Kidney tubule cell (primary cell): ENCODE data around the gene LRBA.
"Not testable (repeated sequence)": the region's sequence is repeated elsewhere in the genome, so short reads cannot be mapped to it uniquely, and the experiment has no call there.

ENCODE experiments used
- DNase-seq: peaks from one replicate; pipeline ENCODE4 v3.0.0-alpha.2; 2018; ENCODE audit warnings: low spot score

LRBA gene

DNA sequence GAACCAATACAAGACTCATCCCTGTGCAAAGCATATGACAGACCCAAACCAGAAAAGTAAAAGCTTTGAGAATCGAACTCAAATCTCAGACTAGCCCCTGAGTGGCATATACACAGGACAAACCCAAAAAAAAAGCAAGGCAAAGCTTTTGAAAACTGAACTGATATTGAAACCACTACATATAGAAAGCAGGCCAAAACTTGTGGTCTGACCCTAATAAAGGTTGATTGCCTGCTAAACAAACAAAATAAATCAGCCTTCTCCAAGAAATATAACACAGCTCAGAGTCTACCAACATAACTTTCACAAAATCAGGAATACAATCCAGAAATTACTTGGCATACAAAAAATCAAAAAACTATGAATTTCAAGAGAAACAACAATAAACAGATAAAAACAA lies 40.3 kb downstream of the LRBA start:
- DNase-seq, result no peak

DNA sequence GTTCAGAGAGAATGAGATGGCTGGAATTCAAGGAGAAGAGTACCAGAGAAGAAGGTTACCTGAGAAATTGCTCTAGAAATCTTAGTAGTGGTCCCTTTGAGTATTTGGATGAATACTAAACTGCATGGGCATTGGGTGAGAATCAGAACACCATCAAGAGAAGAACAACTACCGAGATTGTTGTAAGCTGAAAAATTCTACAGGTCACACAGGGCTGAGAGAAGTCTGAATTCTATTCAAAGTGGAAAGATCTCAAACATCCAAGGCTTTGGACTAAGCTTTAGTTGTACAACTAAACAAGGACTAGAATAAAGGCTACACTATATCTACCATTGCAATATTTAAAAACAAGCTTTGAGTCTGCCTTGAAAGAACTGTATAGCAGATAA lies 40.8 kb downstream of the LRBA start:
- DNase-seq, result no peak

DNA sequence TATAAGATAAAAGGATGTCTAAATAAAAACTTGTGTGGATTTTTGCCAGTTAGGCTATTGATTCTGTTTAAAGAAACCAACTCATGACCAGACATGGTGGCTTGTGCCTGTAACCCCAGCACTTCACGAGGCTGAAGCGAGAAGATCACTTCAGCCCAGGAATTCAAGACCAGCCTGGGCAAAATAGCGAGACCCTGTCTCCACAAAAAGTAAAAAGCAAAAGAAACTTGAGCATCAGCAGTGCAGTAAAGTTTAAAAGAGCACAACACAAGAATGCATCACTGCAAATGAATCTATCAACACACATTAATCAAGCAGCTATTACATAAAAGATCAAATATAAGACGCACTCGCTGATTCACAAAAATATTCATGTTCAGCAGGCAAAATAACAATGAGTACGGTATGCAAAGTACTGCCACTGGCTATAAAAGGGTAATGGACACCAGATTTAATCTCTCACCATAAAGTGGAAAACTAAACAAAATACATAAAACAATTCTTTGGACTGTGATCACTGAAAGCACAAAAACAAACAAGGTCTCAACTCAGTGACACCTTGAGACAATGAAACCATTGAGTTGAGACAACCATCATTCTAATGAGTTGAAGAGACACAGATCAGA lies 41.3 kb downstream of the LRBA start:
- no peak for DNase-seq

DNA sequence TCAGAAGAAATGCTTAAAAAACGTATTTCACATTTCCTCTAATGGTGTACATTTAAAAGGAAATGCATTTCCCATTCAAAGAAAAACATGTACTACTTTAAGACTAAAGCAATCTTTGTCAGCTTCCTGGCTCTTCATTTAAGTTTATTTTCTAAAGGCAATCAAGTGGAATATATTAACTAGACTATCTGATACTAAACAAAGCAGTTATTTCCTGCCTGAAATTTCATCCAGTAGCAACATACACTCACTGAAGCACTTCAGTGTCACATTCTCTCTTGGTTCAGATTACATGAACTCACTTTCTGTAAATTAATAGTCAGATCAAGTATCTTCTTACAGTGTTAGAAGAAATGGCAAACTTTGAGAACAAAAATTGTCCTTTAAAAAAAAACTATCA lies 42.5 kb downstream of the LRBA start:
- peak; percentile 20 for DNase-seq

DNA sequence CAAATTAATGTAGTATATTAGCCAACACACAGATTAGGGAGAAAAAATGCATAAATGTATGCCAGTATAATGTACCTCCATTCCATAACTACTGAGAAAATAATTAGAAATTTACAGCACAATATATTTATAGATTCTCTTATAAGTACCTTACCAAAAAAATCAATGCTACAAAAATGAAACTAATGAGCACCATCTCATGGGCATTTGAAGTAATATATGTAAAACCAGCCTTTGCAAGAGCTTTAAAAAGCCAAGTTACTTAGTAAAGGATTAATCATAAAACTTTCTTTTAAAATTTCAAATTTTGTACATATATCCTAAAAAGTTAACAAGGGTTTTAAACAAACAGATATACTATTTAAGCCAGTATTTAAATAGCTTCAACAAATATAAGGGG lies 43.2 kb downstream of the LRBA start:
- no peak for DNase-seq

DNA sequence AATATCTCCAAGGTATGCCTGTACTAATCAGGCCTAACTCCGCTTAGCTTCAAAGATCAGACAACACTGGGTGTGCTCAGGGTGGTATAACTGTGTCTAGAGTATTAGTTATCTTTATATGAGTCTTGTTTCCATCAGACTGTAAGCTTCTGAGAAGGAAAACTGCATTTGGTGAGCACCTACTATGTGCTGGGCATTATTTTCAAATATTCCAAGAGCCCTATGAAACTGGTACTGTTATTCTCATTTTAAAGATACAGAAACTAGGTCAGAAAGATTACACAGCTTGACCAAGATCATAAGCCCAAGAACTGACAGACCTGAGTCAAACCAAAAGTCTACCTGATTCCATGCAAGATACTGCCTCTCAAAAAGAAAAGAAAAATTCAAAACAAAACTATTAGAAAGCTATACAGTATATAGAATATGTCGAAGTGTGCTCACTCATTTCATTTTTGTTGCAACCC lies 44.4 kb downstream of the LRBA start:
- no peak for DNase-seq

DNA sequence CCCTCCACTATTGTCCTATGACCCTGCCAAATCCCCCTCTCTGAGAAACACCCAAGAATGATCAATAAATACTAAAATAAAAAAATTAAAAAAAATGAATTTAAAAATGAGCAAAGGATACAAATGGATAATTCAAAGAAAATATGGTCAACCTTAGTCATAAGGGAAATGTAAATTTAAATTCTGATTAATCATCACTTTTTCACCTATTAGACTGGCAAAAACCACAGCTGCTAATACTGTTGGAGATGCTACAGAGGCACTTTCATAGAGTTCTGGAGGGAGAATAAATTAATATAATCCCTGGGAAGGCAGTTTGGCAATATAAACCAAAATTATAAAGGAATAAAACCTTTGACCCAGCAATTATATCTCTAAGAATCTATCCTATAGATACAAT lies 50.3 kb downstream of the LRBA start:
- no peak for DNase-seq

DNA sequence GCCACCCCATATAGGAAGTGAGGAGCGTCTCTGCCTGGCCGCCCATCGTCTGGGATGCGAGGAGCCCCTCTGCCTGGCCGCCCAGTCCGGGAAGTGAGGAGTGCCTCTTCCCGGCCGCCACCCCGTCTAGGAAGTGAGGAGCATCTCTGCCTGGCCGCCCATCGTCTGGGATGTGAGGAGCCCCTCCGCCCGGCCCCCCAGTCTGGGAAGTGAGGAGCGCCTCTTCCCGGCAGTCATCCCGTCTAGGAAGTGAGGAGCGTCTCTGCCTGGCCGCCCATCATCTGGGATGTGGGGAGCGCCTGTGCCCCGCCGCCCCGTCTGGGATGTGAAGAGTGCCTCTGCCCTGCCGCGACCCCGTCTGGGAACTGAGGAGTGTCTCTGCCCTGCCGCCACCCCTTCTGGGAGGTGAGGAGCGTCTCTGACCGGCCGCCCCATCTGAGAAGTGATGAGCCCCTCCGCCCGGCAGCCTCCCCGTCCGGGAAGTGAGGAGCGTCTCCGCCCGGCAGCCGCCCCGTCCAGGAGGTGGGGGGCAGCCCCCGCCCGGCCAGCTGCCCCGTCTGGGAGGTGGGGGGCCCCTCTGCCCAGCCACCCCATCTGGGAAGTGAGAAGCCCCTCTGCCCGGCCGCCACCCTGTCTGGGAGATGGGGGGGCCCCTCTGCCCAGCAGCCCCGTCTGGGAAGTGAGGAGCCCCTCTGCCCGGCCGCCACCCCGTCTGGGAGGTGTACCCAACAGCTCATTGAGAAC lies 51.3 kb downstream of the LRBA start:
- DNase-seq, result not testable (repeated sequence)

DNA sequence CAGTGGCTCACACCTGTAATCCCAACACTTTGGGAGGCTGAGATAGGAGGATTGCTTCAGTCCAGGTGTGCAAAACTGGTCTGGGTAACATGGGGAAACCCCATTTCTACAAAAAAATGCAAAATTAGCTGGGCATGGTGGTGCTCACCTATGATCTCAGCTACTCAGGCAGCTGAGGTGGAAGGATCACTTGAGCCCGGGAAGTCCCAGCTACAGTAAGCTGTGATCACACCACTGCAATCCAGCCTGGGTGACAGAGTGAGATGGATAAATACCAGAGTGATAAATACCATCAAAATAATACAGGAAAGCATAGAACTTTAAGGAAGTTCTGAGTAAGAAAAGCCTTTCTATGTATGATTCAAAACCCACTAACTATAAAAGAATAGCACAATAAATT lies 52.8 kb downstream of the LRBA start:
- DNase-seq, result peak; percentile 93

DNA sequence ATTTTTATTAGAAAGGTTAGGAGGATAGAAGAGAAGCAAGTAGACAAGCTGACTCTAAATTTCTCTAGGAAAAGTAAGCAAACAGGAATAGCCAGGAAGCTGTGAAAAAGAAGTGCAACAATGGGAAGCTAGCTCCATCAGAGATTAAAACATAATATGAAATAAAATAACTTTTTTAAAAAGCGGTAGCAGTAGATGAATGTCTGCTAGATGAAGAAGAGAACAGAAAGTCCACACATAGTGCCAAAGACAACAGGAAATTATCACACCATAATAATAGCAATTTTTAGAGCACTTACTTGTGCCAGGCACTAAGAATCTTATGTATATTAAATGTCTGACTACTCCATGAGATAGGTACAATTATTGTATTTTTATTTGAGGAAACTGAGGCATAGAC lies 53.5 kb downstream of the LRBA start:
- DNase-seq, result no peak

DNA sequence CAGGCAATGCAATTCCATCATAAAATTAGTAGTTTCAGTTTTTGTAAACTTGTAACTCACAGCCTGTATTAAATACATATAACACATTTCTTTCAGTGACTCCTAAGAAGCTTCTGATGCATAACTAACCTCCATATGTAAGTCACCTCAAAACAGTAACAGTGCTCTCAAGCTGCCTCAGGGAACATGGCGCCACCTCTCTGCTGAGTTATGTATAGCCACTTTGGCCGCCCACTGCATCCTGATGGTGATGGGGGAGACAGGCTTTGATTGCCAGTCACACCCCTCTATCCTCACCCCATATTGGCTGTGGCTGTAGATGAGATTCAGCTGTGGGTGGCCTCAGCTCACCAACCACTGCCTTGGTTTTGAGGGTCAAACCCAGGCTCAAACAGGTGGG lies 54.3 kb downstream of the LRBA start:
- DNase-seq, result peak; percentile 53

DNA sequence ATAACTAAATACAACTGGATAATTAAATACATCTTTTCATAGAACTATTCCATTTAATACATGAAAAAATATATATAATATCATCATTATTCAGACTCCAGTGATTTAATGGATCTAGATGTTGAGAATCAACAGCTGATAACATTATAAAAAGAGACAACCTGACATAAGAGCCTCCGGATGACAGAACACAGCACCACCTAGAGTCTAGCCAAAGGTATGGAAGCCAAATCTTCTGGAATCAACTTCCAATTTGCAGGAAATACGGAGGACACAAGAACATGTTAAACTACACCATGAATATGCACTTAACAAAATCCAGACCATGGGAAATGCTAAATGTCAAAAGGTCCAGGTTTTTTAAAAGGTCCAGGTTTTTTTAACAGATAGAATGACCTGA lies 55.0 kb downstream of the LRBA start:
- peak; percentile 57 for DNase-seq

DNA sequence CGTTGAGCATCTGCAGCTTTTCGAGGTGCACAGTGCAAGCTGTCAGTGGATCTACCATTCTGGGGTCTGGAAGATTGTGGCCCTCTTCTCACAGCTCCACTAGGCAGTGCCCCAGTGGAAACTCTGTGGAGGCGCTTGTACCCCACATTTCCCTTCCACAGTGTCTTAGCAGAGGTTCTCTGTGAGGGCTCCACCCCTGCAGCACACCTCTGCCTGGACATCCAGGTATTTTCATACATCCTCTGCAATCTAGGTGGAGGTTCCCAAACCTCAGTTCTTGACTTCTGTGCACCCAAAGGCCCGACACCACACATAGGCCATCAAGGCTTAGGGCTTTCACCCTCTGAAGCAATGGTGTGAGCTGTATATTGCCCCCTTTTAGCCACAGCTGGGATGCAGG lies 57.1 kb downstream of the LRBA start:
- DNase-seq, result not testable (repeated sequence)

DNA sequence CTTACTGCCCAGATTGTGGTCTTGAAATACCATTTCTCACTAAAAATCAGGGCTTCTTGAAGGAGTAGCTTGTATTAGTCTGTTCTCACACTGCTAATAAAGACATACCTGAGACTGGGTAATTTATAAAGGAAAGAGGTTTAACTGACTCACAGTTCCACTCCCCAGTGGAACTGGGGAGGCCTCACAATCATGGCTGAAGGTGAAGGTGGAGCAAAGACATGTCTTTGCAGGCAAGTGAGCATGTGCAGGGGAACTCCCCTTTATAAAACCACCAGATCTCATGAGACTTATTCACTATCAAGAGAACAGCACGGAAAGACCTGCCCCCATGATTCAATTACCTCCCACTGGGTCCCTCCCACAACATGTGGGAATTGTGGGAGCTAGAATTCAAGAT lies 58.0 kb downstream of the LRBA start:
- not testable (repeated sequence) for DNase-seq

DNA sequence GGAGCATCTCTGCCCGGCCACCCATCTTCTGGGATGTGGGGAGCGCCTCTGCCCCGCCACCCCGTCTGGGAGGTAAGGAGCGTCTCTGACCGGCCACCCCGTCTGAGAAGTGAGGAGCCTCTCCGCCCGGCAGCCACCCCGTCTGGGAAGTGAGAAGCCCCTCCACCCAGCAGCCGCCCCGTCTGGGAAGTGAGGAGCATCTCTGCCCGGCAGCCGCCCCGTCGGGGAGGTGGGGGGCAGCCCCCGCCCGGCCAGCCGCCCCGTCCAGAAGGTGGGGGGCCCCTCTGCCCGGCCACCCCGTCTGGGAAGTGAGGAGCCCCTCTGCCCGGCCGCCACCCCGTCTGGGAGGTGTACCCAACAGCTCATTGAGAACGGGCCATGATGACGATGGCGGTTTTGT lies 61.2 kb downstream of the LRBA start:
- not testable (repeated sequence) for DNase-seq

DNA sequence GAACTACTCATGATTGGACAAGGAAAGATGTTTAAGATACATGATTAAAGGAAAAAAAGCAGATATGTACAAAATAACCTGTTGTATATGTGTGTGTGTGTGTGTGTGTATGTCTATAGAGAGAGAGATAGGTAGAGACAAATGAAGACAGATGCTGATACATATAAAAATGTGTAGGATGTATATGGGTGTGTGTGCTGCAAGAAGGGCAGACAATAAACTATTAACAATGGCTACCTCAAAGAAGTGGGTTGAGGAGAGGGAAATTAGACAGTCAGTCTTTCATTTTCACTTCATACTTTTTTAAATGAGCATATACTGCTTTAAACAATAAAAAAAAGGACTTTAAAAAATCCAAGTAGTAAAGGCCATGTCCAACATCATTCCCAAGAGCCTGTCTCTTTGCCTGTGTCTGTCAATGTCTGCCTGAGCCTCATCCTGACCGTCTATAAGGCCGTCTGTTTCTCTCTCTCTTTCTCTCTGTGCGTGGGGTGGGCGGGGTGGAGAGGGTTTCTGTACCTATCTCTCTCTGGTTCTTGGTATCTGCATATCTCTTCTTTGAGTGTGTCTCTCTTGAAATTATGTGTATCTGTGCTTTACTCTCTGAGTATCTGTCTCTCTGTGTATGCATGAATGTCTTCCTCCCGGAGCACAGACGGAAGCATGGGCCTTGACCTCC lies 62.8 kb downstream of the LRBA start:
- no peak for DNase-seq

DNA sequence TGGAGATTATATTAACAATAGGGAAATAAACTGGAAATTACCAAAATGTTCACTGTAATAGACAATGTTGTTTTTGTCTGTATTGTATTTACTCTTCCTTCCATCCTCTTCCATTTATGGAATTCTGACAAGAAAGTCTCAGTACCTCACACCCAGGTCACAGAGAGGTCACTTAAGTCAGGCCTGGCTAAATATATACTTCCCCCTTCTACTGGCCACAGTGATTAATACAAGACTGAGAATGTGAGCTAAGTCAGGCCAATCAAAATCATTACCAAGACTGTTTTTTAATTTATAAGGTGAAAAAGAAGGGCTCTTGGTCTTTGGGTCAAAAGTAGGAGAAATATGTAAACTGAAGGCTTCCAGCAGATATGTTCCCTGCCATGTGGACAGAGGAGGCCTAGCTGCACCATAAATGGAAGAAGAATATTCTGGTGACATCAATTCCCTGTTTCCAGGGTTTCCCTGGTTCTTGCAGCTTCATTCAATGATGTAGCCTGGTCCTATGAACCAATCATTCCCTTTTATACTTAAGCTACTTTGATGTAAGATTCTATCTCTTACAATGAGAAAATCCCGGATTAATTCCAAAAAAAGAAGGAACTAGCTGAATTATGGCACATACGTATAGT lies 64.3 kb downstream of the LRBA start:
- DNase-seq, result peak; percentile 65

DNA sequence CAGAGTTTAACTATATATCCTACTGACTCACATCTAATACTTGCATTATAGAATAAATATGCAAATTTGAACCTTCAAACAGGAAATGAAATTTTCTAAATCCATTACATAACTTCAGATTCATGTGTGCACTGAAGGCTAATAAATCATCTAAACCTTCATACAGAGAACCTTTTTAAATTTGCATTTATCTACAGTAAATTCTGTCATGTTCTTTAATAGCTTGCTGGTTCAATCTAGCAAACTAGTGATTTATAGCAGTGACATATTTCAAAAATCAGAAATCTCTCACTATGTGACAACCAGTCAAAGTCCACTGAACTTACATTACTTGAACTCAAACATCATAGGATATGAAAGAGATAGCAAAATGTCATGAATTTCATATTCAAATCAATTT lies 65.1 kb downstream of the LRBA start:
- DNase-seq, result no peak

DNA sequence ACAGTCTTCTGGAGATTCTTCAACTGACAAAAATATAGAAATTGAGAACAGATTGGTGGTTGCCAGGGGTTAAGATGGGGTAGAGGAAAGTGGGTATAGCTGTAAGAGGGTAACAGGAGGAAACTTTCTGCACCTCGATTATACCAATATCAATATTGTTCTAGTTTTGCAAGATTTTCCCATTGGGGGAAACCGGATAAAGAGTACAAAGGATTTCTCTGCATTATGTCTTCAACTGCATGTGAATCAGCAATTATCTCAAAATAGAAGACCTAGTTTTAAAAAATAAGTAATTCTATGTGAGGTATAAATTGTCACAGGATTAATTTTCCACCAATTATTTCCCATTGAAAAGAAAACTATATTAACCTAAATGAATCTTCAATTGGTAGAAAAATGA lies 65.7 kb downstream of the LRBA start:
- DNase-seq, result no peak

DNA sequence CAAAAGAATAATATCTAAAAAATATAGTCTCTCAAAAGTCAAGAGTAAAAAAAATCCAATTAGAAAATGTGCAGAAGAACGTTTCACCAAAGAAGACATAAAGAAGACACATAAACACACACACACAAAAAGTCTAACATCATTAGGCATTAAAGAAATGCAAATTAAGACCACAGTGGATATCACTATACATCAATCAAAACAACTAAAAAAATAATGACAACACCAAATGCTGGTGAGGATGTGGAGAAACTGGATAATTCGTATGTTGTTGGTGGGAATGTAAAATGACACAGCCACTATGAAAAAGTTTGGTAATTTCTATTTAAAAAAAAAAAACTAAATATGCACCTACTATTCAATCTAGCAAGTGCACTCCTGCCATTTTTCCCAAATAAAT lies 66.4 kb downstream of the LRBA start:
- no peak for DNase-seq

DNA sequence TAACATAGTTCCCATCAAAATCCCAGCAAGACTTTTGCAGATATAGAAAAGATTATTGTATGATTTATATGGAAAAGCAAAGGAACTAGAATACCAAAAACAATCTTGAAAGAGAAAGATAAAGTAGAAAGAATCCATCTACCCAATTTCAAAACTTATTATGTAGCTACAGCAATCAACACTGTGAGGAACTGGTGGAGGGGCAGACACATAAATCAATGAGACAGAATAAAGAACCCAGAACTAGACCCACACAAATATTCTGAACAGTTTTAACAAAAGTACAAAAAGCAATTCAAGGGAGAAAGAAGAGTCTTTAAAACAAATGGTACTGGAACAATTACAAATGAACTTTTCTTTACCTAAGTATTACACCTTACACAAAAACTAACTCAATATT lies 67.0 kb downstream of the LRBA start:
- DNase-seq, result no peak

DNA sequence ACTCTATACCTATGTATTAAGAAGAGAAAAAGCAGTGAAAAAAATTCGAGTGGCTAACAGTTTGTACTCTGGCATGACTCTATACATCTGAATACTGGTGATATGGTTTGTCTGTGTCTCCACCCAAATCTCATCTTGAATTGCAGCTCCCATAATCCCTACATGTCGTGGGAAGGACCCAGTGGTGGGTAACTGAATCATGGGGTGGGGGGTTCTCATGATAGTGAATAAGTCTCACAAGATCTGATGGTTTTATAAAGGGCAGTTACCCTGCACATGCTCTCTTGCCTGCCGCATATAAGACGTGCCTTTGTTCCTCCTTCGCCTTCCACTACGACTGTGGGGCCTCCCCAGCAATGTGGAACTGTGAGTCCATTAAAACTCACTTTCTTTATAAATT lies 70.4 kb downstream of the LRBA start:
- no peak for DNase-seq

DNA sequence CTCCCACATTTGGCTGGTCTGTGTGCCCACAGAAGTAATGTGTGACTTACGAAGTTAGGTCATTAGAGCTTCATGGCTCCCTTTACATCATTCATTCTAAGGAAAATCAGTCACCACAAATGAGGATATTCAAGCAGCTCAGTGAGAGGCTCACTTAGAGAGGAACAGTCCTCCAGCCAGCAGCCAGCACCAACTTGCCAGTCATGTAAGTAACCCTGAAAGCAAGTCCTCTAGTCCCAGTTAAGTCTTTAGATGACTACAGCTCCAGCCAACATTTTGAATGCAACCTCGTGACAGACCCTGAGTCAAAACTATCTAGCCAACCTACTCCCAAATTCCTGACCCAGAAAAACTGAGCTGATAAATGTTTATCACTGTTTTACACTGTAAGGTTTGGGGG lies 71.3 kb downstream of the LRBA start:
- peak; percentile 16 for DNase-seq
